Activated CD8-positive, alpha-beta T cell treated with anti-CD3 and anti-CD28 coated beads for 36 hours (primary cell): ENCODE data around the gene GRXCR2. TPM values are rescaled to one million over a fixed set of nuclear protein-coding genes. Genes with fewer than 3 reads are reported as not detected.
"Not testable (repeated sequence)": the region's sequence is repeated elsewhere in the genome, so short reads cannot be mapped to it uniquely, and the experiment has no call there.

ENCODE experiments used
- ATAC-seq: fragments of 200-7000 bp; cut with Tn5 transposase; one replicate; pipeline ENCODE4 v1.10.0; 2021; ENCODE audit warnings: mild to moderate bottlenecking, moderate library complexity
- CTCF ChIA-PET: fragments of 350-600 bp; sonication (Branson Sonifier 250); formaldehyde crosslinking; loops from one replicate; lab custom pipeline; 2021; ENCODE audit warnings: antibody characterized with exemption; lab: Charles Lee
- POLR2A ChIA-PET: fragments of 350-600 bp; sonication (Branson Sonifier 250); formaldehyde crosslinking; loops from one replicate; lab custom pipeline; 2021; ENCODE audit warnings: antibody characterized with exemption; lab: Charles Lee
- DNase-seq: peaks from one replicate; pipeline ENCODE4 v3.0.0-alpha.2; 2020
- H3K27ac Mint-ChIP-seq: one replicate; pipeline ENCODE4 v1.8.0; 2021; ENCODE audit warnings: mild to moderate bottlenecking, mixed read lengths
- H3K27me3 Mint-ChIP-seq: one replicate; pipeline ENCODE4 v1.8.0; 2021; ENCODE audit warnings: mixed read lengths
- H3K36me3 Mint-ChIP-seq: one replicate; pipeline ENCODE4 v1.8.0; 2021; ENCODE audit warnings: low read depth, mixed read lengths
- H3K4me1 Mint-ChIP-seq: one replicate; pipeline ENCODE4 v1.8.0; 2021; ENCODE audit warnings: low read depth, mixed read lengths
- H3K4me3 Mint-ChIP-seq: one replicate; pipeline ENCODE4 v1.8.0; 2021; ENCODE audit warnings: mild to moderate bottlenecking, moderate library complexity, mixed read lengths
- H3K9me3 Mint-ChIP-seq: one replicate; pipeline ENCODE4 v1.8.0; 2021; ENCODE audit warnings: mixed read lengths
- CTCF ChIP-seq: fragments of 200-600 bp; IDR thresholded peaks from one replicate; pipeline ENCODE4 v1.8.0; 2022; ENCODE audit warnings: antibody characterized with exemption, mild to moderate bottlenecking
- intact Hi-C: fragments of 100-400 bp; cut with micrococcal nuclease; formaldehyde crosslinking; loops from one replicate; pipeline ENCODE4 v1.10.0; 2022
- total RNA-seq, 2 experiments: library from RNA; stranded (reverse); gene quantifications; one replicate each; pipeline ENCODE4 v1.2.3, GENCODE V29; 2021

Gene GRXCR2
- total RNA-seq, 2 experiments from 2014 or later: not detected

DNA sequence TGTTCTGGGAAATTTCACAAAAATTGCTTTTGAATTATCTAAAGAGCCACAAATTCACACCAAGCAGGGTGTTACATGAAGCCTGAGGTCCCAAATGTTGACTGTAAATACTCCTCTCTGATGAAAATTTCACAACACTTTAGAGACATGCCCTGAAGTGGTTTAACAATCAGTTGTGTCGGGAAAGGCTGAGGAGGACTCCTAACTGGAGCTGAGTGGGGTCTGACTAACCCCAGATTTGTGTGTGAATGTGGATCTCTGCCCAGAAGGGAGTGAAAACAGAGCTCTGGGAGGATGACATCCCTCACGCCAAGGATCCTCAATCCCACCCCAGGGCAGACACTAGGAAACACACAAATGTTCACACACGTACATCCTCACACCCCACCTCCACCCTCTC, 31.1 kb upstream of the GRXCR2 start:
- H3K9me3 Mint-ChIP-seq: peaks cover 4% of the 10 kb centered on the region
- CTCF ChIA-PET: no interaction called here
- ATAC-seq (no peak), DNase-seq (no peak)
- no peaks in the 10 kb centered on the region for H3K4me1 Mint-ChIP-seq
- intact Hi-C loops: no loop called here
- no peak overlapping the region for H3K4me3 Mint-ChIP-seq
- peaks cover 2% of the 10 kb centered on the region for H3K27me3 Mint-ChIP-seq
- POLR2A ChIA-PET: no interaction called here
- no peaks in the 10 kb centered on the region for H3K36me3 Mint-ChIP-seq
- H3K27ac Mint-ChIP-seq: no peak overlapping the region
- TF ChIP-seq CTCF: no peak

DNA sequence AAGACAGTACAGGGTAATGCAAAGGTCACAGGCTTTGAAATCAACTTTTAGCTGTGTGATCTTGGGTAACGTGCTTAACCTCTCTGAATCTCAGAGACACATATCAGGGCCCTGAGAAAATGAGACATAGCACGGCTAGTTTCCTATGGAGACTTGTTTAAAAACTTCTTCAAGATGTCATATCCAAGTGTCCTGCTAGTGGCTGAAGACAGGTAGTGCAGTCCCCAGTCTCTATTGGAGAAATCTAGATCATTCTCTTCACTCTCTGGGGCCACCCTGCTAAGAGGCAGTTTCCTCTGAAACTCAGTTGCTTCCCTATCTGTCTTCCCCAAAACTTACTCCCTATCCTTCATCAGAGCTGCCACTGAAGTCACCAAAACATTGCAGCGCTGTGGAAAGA, 30.3 kb upstream of the GRXCR2 start:
- no peak for DNase-seq
- no peak overlapping the region for H3K4me3 Mint-ChIP-seq
- H3K27me3 Mint-ChIP-seq: peaks cover 2% of the 10 kb centered on the region
- POLR2A ChIA-PET: no interaction called here
- no peak for TF ChIP-seq CTCF
- no peaks in the 10 kb centered on the region for H3K4me1 Mint-ChIP-seq
- CTCF ChIA-PET: no interaction called here
- no peak for ATAC-seq
- peaks cover 4% of the 10 kb centered on the region for H3K9me3 Mint-ChIP-seq
- intact Hi-C loops: no loop called here
- no peaks in the 10 kb centered on the region for H3K36me3 Mint-ChIP-seq
- no peak overlapping the region for H3K27ac Mint-ChIP-seq

DNA sequence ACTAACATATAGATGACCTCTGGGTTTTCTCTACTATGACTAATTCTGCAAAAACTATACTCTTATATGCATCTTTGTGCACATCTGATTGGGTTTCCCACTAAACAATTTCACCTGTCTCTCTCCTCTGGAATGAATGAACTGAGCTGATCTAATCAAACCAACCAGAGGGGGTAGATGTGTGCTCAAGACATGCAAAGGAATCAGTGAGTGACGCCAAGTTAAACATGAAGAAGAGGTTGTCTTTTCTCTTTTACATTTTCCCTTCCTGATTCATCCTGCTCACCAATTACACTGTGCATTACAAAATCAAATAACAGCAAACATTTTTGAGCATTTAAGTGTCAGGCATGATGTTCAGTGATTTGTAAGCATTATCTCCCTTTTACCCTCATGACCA, 29.6 kb upstream of the GRXCR2 start:
- intact Hi-C loops: no loop called here
- Mint-ChIP-seq H3K4me1 (no peaks in the 10 kb centered on the region), H3K4me3 (no peak overlapping the region), H3K27ac (no peak overlapping the region), H3K36me3 (no peaks in the 10 kb centered on the region), H3K9me3 (peaks cover 4% of the 10 kb centered on the region), H3K27me3 (peaks cover 2% of the 10 kb centered on the region)
- CTCF ChIA-PET: no interaction called here
- POLR2A ChIA-PET: no interaction called here
- ATAC-seq: no peak
- no peak for TF ChIP-seq CTCF
- no peak for DNase-seq

DNA sequence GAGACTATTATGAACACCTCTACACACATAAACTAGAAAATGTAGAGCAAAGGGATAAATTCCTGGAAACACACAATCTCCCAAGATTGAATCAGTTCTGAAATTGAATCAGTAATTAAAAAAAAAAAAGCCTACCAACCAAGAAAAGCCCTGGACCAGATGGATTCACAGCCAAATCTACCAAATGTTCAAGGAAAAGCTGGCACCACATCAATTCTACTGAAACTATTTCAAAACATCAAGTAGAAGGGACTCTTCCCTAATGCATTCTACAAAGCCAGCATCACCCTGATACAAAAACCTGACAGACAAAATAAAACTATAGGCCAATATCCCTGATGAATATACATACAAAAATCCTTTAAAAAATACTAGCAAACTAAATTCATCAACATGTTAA, 25.4 kb upstream of the GRXCR2 start:
- Mint-ChIP-seq H3K9me3 (peaks cover 4% of the 10 kb centered on the region), H3K4me3 (no peak overlapping the region), H3K27me3 (no peaks in the 10 kb centered on the region), H3K4me1 (no peaks in the 10 kb centered on the region), H3K27ac (no peak overlapping the region), H3K36me3 (no peaks in the 10 kb centered on the region)
- no peak for TF ChIP-seq CTCF
- ChIA-PET CTCF (no interaction called here), POLR2A (no interaction called here)
- no peak for DNase-seq
- intact Hi-C loops: no loop called here
- no peak for ATAC-seq

GRCh38 chr5:145891378-145891777, 18.6 kb upstream of the GRXCR2 start:
- H3K27ac Mint-ChIP-seq, DNase-seq, intact Hi-C loops, ATAC-seq, H3K9me3 Mint-ChIP-seq, CTCF ChIA-PET, H3K36me3 Mint-ChIP-seq, H3K27me3 Mint-ChIP-seq, POLR2A ChIA-PET, H3K4me1 Mint-ChIP-seq, H3K4me3 Mint-ChIP-seq: not testable (repeated sequence)

DNA sequence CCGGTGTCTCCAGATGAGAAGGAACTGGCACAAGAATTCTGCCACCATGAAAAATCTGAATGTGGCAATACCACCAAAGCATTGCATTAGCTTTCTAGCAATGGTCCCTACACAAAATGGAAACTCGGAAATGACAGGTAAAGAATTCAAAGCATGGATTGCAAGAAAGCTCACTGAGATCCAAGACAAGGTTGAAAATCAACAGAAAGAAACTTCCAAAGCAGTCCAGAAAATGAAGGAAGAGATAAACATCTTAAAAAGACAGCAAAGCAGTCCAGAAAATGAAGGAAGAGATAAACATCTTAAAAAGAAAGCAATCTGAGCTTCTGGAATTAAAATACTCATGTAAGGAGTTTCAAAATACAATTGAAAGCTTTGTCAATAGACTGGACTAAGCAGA, 16.8 kb upstream of the GRXCR2 start:
- Mint-ChIP-seq H3K4me3 (no peak overlapping the region), H3K36me3 (no peaks in the 10 kb centered on the region), H3K27ac (no peak overlapping the region), H3K27me3 (peaks cover 2% of the 10 kb centered on the region), H3K4me1 (no peaks in the 10 kb centered on the region), H3K9me3 (peaks cover 5% of the 10 kb centered on the region)
- no peak for TF ChIP-seq CTCF
- DNase-seq (no peak), ATAC-seq (no peak)
- ChIA-PET POLR2A (no interaction called here), CTCF (no interaction called here)
- intact Hi-C loops: no loop called here
